Natural killer cell (primary cell): ENCODE results near the gene IFNA10. TPM values are rescaled to one million over a fixed set of nuclear protein-coding genes. Genes with fewer than 3 reads are reported as not detected.
"Not testable (repeated sequence)": the region's sequence is repeated elsewhere in the genome, so short reads cannot be mapped to it uniquely, and the experiment has no call there.

Experiments used
- ATAC-seq, 3 donors: fragments of 150-1000 bp in 2 of 3; fragments of 200-7000 bp in 1 of 3; cut with Tn5 transposase; 1 replicate in 1 of 3; 2 replicates in 2 of 3; pipeline ENCODE4 v1.10.0; 2021; ENCODE audit warnings: mild to moderate bottlenecking in 2 of 3, moderate library complexity in 2 of 3
- DNase-seq, 2 donors: peaks; one replicate each; pipeline versions ENCODE4 v3.0.0 to v3.0.0-alpha.2; 2013 to 2021; ENCODE audit warnings: mixed read lengths in 1 of 2
- H3K27ac ChIP-seq: one replicate; pipeline ENCODE4 v1.5.1; 2013; ENCODE audit warnings: mild to moderate bottlenecking, low read length
- H3K27me3 ChIP-seq: one replicate; pipeline ENCODE4 v1.6.1; 2013; ENCODE audit warnings: low read length; ENCODE audit not compliant: control insufficient read depth, insufficient read depth
- H3K36me3 ChIP-seq: one replicate; pipeline ENCODE4 v1.6.1; 2013; ENCODE audit warnings: low read length; ENCODE audit not compliant: control insufficient read depth, insufficient read depth
- H3K4me1 ChIP-seq: one replicate; pipeline ENCODE4 v1.6.1; 2013; ENCODE audit warnings: low read length; ENCODE audit not compliant: control insufficient read depth, insufficient read depth
- H3K4me3 ChIP-seq: one replicate; pipeline ENCODE4 v1.5.1; 2013; ENCODE audit warnings: low read length
- H3K9me3 ChIP-seq: one replicate; pipeline ENCODE4 v1.6.1; 2013; ENCODE audit warnings: low read length; ENCODE audit not compliant: control insufficient read depth, insufficient read depth
- H3K27ac Mint-ChIP-seq, 2 donors: one replicate each; pipeline ENCODE4 v1.8.0; 2022; ENCODE audit warnings: mild to moderate bottlenecking in 2 of 2, mixed read lengths in 2 of 2, moderate library complexity in 1 of 2
- H3K27me3 Mint-ChIP-seq, 2 donors: one replicate each; pipeline ENCODE4 v1.8.0; 2022; ENCODE audit warnings: low read depth in 2 of 2, mixed read lengths in 2 of 2
- H3K36me3 Mint-ChIP-seq: one replicate; pipeline ENCODE4 v1.8.0; 2022; ENCODE audit warnings: mixed read lengths
- H3K4me1 Mint-ChIP-seq, 2 donors: one replicate each; pipeline ENCODE4 v1.8.0; 2022; ENCODE audit warnings: mixed read lengths in 2 of 2
- H3K4me3 Mint-ChIP-seq: one replicate; pipeline ENCODE4 v1.8.0; 2022; ENCODE audit warnings: mild to moderate bottlenecking, moderate library complexity, mixed read lengths
- H3K9me3 Mint-ChIP-seq, 2 donors: one replicate each; pipeline ENCODE4 v1.8.0; 2022; ENCODE audit warnings: mixed read lengths in 2 of 2
- CTCF ChIP-seq: fragments of 200-600 bp; IDR thresholded peaks from one replicate; pipeline ENCODE4 v1.8.0; 2022; ENCODE audit warnings: antibody characterized with exemption
- WGBS: methylation state at CpG from one replicate; pipeline ENCODE4 v1.1.7; 2013; ENCODE audit warnings: missing lambda C conversion rate; ENCODE audit not compliant: insufficient coverage; 5-methylcytosine and 5-hydroxymethylcytosine counted together
- intact Hi-C: fragments of 100-400 bp; cut with micrococcal nuclease; formaldehyde crosslinking; loops from one replicate; pipeline ENCODE4 v1.14.2; 2022
- total RNA-seq, 4 donors: library from RNA; stranded (reverse); fragments of 120-200 nt in 1 of 4; gene quantifications; one replicate each; pipeline versions ENCODE4 v1.2.3 to v1.2.4, GENCODE V29; 2013 to 2022

Gene IFNA10
- total RNA-seq, 3 donors from 2014 or later (not counting 1 experiment from before 2014, with no cell fraction given), result not detected

GRCh38 chr9:21235468-21236359, 28.8 kb upstream of the IFNA10 start:
- not testable (repeated sequence) for H3K36me3 ChIP-seq, H3K36me3 Mint-ChIP-seq, H3K4me3 ChIP-seq, H3K9me3 Mint-ChIP-seq, H3K4me1 Mint-ChIP-seq, H3K27ac Mint-ChIP-seq, H3K27ac ChIP-seq, H3K9me3 ChIP-seq, H3K27me3 ChIP-seq, H3K4me1 ChIP-seq
- Mint-ChIP-seq H3K27me3 (peaks cover 8 to 31% of the 10 kb centered on the region in 2 donors), H3K4me3 (peak overlapping the region; percentile 21)
- intact Hi-C loops, result loop anchor here (1.0 kb wide), 1 partner anchor 554 kb away; no protein-coding TSS in a partner anchor
- 8% methylated on average over 5 of the region's 8 CpGs for WGBS
- peak; percentile 32 for TF ChIP-seq CTCF
- peak; percentile 54 to 83 (median 71) for ATAC-seq
- peak in 1 of 2 donors; percentile 67 for DNase-seq

- ATAC-seq, result no peak
- H3K36me3 ChIP-seq, result no peaks in the 10 kb centered on the region
Measured at GRCh38 chr9:21234153-21234687, 27.3 kb upstream of the IFNA10 start.

GRCh38 chr9:21233258-21233657, 26.3 kb upstream of the IFNA10 start:
- H3K36me3 ChIP-seq, result no peaks in the 10 kb centered on the region
- H3K27ac Mint-ChIP-seq, result no peak overlapping the region
- H3K4me1 ChIP-seq, result no peaks in the 10 kb centered on the region
- no peak overlapping the region for H3K4me3 Mint-ChIP-seq
- no peak overlapping the region for H3K27ac ChIP-seq
- no peaks in the 10 kb centered on the region for H3K27me3 ChIP-seq
- H3K4me1 Mint-ChIP-seq, result peaks cover 5 to 6% of the 10 kb centered on the region in 2 donors
- no peaks in the 10 kb centered on the region for H3K9me3 ChIP-seq
- intact Hi-C loops, result no loop called here
- H3K9me3 Mint-ChIP-seq, result no peaks in the 10 kb centered on the region
- no peaks in the 10 kb centered on the region for H3K36me3 Mint-ChIP-seq
- DNase-seq (no peak), ATAC-seq (no peak)
- no peak overlapping the region for H3K4me3 ChIP-seq
- TF ChIP-seq CTCF, result no peak
- WGBS, result 94% methylated on average over 2 of the region's 2 CpGs
- H3K27me3 Mint-ChIP-seq, result peaks cover 5 to 17% of the 10 kb centered on the region in 2 donors

More at GRCh38 chr9:21234153-21234687, 27.3 kb upstream of the IFNA10 start:
- Histone ChIP-seq H3K27ac (no peak overlapping the region), H3K9me3 (no peaks in the 10 kb centered on the region), H3K4me3 (no peak overlapping the region), H3K27me3 (no peaks in the 10 kb centered on the region), H3K4me1 (no peaks in the 10 kb centered on the region)
- peaks cover 8 to 21% of the 10 kb centered on the region in 2 donors for H3K27me3 Mint-ChIP-seq
- intact Hi-C loops, result no loop called here
- H3K4me3 Mint-ChIP-seq, result no peak overlapping the region
- TF ChIP-seq CTCF, result no peak
- WGBS, result 88% methylated on average over 4 of the region's 4 CpGs
- DNase-seq, result no peak
- H3K36me3 Mint-ChIP-seq, result no peaks in the 10 kb centered on the region
- no peak overlapping the region for H3K27ac Mint-ChIP-seq
- no peaks in the 10 kb centered on the region for H3K9me3 Mint-ChIP-seq
- H3K4me1 Mint-ChIP-seq, result peaks cover 5 to 6% of the 10 kb centered on the region in 2 donors
